Lower lobe of right lung (tissue), 2 donors: ENCODE measurements around the gene APOB. TPM values are rescaled to one million over a fixed set of nuclear protein-coding genes. Genes with fewer than 3 reads are reported as not detected.

ENCODE experiments used
- ATAC-seq, 2 donors: fragments of 200-7000 bp; cut with Tn5 transposase; one replicate each; pipeline ENCODE4 v1.9.1; 2020 to 2022; ENCODE audit warnings: mild to moderate bottlenecking in 2 of 2, moderate library complexity in 2 of 2
- DNase-seq: peaks from one replicate; pipeline ENCODE4 v3.0.0-alpha.2; 2020
- H3K27ac ChIP-seq: fragments of 200-600 bp; one replicate; pipeline ENCODE4 v1.8.0; 2022
- H3K27me3 ChIP-seq: fragments of 200-600 bp; one replicate; pipeline ENCODE4 v1.8.0; 2022; ENCODE audit warnings: low read depth
- H3K36me3 ChIP-seq: fragments of 200-600 bp; one replicate; pipeline ENCODE4 v1.8.0; 2022; ENCODE audit warnings: mild to moderate bottlenecking
- H3K4me1 ChIP-seq: fragments of 200-600 bp; one replicate; pipeline ENCODE4 v1.8.0; 2022
- H3K4me3 ChIP-seq: fragments of 200-600 bp; one replicate; pipeline ENCODE4 v1.8.0; 2022; ENCODE audit warnings: mild to moderate bottlenecking
- H3K9me3 ChIP-seq: fragments of 200-600 bp; one replicate; pipeline ENCODE4 v1.8.0; 2022
- CTCF ChIP-seq: fragments of 200-600 bp; IDR thresholded peaks from one replicate; pipeline ENCODE4 v1.8.0; 2022; ENCODE audit warnings: antibody characterized with exemption, mild to moderate bottlenecking
- intact Hi-C: fragments of 100-400 bp; cut with DNase I; formaldehyde crosslinking; loops from one replicate; pipeline ENCODE4 v1.11.0; 2022
- total RNA-seq: library from RNA; stranded (reverse); fragmentation: NEBNext Ultra II Directional; extraction: Animal tissue kit (Norgen Biotek cat#: 25700); gene quantifications from one replicate; pipeline ENCODE4 v1.2.1, GENCODE V29; 2021
- donor health status: DM: no; HTN: yes; CAD: no; lungs with severe emphysema.

Gene APOB
- total RNA-seq, 1 donor from 2014 or later = 0.53 TPM

GRCh38 chr2:21019000-21019677 lies 24.7 kb downstream of the APOB start:
- DNase-seq (no peak), ATAC-seq (no peak)
- TF ChIP-seq CTCF = no peak
- no peak overlapping the region for H3K4me3 ChIP-seq
- H3K27me3 ChIP-seq = no peaks in the 10 kb centered on the region
- H3K27ac ChIP-seq = no peak overlapping the region
- H3K9me3 ChIP-seq = no peaks in the 10 kb centered on the region
- H3K4me1 ChIP-seq = no peaks in the 10 kb centered on the region
- H3K36me3 ChIP-seq = no peaks in the 10 kb centered on the region
- intact Hi-C loops = no loop called here

- DNase-seq (no peak), ATAC-seq (no peak)
- H3K36me3 ChIP-seq = no peaks in the 10 kb centered on the region
- H3K4me3 ChIP-seq = no peak overlapping the region
- H3K27ac ChIP-seq = no peak overlapping the region
- no peaks in the 10 kb centered on the region for H3K9me3 ChIP-seq
- intact Hi-C loops = no loop called here
- no peaks in the 10 kb centered on the region for H3K4me1 ChIP-seq
- no peaks in the 10 kb centered on the region for H3K27me3 ChIP-seq
- TF ChIP-seq CTCF = no peak
These were observed 25.6 kb downstream of the APOB start for GRCh38 chr2:21018290-21018689.

GRCh38 chr2:21017748-21018276 lies 26.1 kb downstream of the APOB start:
- Histone ChIP-seq H3K27ac (no peak overlapping the region), H3K4me3 (no peak overlapping the region), H3K36me3 (no peaks in the 10 kb centered on the region), H3K4me1 (no peaks in the 10 kb centered on the region), H3K9me3 (no peaks in the 10 kb centered on the region), H3K27me3 (no peaks in the 10 kb centered on the region)
- no peak for TF ChIP-seq CTCF
- ATAC-seq (no peak), DNase-seq (no peak)
- intact Hi-C loops = no loop called here

- no peaks in the 10 kb centered on the region for H3K9me3 ChIP-seq
- no peaks in the 10 kb centered on the region for H3K4me1 ChIP-seq
- H3K4me3 ChIP-seq = no peak overlapping the region
- intact Hi-C loops = no loop called here
- H3K36me3 ChIP-seq = no peaks in the 10 kb centered on the region
- H3K27me3 ChIP-seq = no peaks in the 10 kb centered on the region
- no peak for ATAC-seq
- no peak for TF ChIP-seq CTCF
- DNase-seq = no peak
- H3K27ac ChIP-seq = no peak overlapping the region
These were observed 28.6 kb downstream of the APOB start for GRCh38 chr2:21015281-21015645.

GRCh38 chr2:21014364-21015280 lies 29.3 kb downstream of the APOB start:
- TF ChIP-seq CTCF = no peak
- no peaks in the 10 kb centered on the region for H3K36me3 ChIP-seq
- H3K4me1 ChIP-seq = no peaks in the 10 kb centered on the region
- no peak for ATAC-seq
- no peak for DNase-seq
- H3K27me3 ChIP-seq = no peaks in the 10 kb centered on the region
- no peaks in the 10 kb centered on the region for H3K9me3 ChIP-seq
- H3K27ac ChIP-seq = no peak overlapping the region
- H3K4me3 ChIP-seq = no peak overlapping the region
- intact Hi-C loops = no loop called here
